ENCODE data around the gene HTR2A.

HTR2A gene

GRCh38 chr13:46831588-46832194, 65.2 kb downstream of the HTR2A start:
- peak; percentile 46 for TF ChIP-seq CTCF (IDR thresholded peaks at IDR 0.05)
- Histone ChIP-seq H3K27me3 (ENCODE audit: control insufficient read depth, insufficient read depth, low read length) (no peaks in the 10 kb centered on the region), H3K9ac (no peak overlapping the region), H3K9me3 (ENCODE audit: control insufficient read depth, low read length) (no peaks in the 10 kb centered on the region), H3K4me1 (no peaks in the 10 kb centered on the region), H3K36me3 (ENCODE audit: control insufficient read depth, insufficient read depth, low read length) (no peaks in the 10 kb centered on the region), H3K4me3 (ENCODE audit: low read depth, low read length) (no peak overlapping the region), H3K27ac (no peak overlapping the region), H2AFZ (no peak overlapping the region), H3K79me2 (no peaks in the 10 kb centered on the region), H3K4me2 (ENCODE audit: low read length) (no peak overlapping the region)

- no peaks in the 10 kb centered on the region for H3K36me3 ChIP-seq (ENCODE audit: control insufficient read depth, insufficient read depth, low read length)
- H3K4me2 ChIP-seq (ENCODE audit: low read length), result no peak overlapping the region
- H3K9ac ChIP-seq, result no peak overlapping the region
- no peaks in the 10 kb centered on the region for H3K4me1 ChIP-seq
- no peaks in the 10 kb centered on the region for H3K9me3 ChIP-seq (ENCODE audit: control insufficient read depth, low read length)
- no peak overlapping the region for H3K4me3 ChIP-seq (ENCODE audit: low read depth, low read length)
- H2AFZ ChIP-seq, result no peak overlapping the region
- H3K27ac ChIP-seq, result no peak overlapping the region
- no peaks in the 10 kb centered on the region for H3K27me3 ChIP-seq (ENCODE audit: control insufficient read depth, insufficient read depth, low read length)
- no peak for TF ChIP-seq CTCF (IDR thresholded peaks at IDR 0.05)
- no peaks in the 10 kb centered on the region for H3K79me2 ChIP-seq
Observed at GRCh38 chr13:46830405-46831005, 66.3 kb downstream of the HTR2A start.

- H3K27ac ChIP-seq, result no peak overlapping the region
- no peaks in the 10 kb centered on the region for H3K9me3 ChIP-seq (ENCODE audit: control insufficient read depth, low read length)
- no peak overlapping the region for H3K9ac ChIP-seq
- no peak overlapping the region for H3K4me2 ChIP-seq (ENCODE audit: low read length)
- no peak overlapping the region for H3K4me3 ChIP-seq (ENCODE audit: low read depth, low read length)
- H3K27me3 ChIP-seq (ENCODE audit: control insufficient read depth, insufficient read depth, low read length), result no peaks in the 10 kb centered on the region
- no peaks in the 10 kb centered on the region for H3K4me1 ChIP-seq
- no peaks in the 10 kb centered on the region for H3K79me2 ChIP-seq
- H3K36me3 ChIP-seq (ENCODE audit: control insufficient read depth, insufficient read depth, low read length), result no peaks in the 10 kb centered on the region
- H2AFZ ChIP-seq, result no peak overlapping the region
- no peak for TF ChIP-seq CTCF (IDR thresholded peaks at IDR 0.05)
Observed at GRCh38 chr13:46822551-46822950, 74.3 kb downstream of the HTR2A start.

GRCh38 chr13:46817838-46818476, 78.9 kb downstream of the HTR2A start:
- Histone ChIP-seq H3K9ac (no peak overlapping the region), H3K27me3 (ENCODE audit: control insufficient read depth, insufficient read depth, low read length) (no peaks in the 10 kb centered on the region), H3K4me2 (ENCODE audit: low read length) (no peak overlapping the region), H3K79me2 (no peaks in the 10 kb centered on the region), H3K9me3 (ENCODE audit: control insufficient read depth, low read length) (no peaks in the 10 kb centered on the region), H3K4me1 (no peaks in the 10 kb centered on the region), H3K27ac (no peak overlapping the region), H3K4me3 (ENCODE audit: low read depth, low read length) (no peak overlapping the region), H2AFZ (no peak overlapping the region), H3K36me3 (ENCODE audit: control insufficient read depth, insufficient read depth, low read length) (no peaks in the 10 kb centered on the region)
- no peak for TF ChIP-seq CTCF (IDR thresholded peaks at IDR 0.05)
